ENCODE measurements around the gene TNFRSF12A. TPM values are rescaled to one million over a fixed set of nuclear protein-coding genes. Genes with fewer than 3 reads are reported as not detected.

The TNFRSF12A gene
- total RNA-seq, 1 experiment from 2014 or later: 34.3 TPM

DNA sequence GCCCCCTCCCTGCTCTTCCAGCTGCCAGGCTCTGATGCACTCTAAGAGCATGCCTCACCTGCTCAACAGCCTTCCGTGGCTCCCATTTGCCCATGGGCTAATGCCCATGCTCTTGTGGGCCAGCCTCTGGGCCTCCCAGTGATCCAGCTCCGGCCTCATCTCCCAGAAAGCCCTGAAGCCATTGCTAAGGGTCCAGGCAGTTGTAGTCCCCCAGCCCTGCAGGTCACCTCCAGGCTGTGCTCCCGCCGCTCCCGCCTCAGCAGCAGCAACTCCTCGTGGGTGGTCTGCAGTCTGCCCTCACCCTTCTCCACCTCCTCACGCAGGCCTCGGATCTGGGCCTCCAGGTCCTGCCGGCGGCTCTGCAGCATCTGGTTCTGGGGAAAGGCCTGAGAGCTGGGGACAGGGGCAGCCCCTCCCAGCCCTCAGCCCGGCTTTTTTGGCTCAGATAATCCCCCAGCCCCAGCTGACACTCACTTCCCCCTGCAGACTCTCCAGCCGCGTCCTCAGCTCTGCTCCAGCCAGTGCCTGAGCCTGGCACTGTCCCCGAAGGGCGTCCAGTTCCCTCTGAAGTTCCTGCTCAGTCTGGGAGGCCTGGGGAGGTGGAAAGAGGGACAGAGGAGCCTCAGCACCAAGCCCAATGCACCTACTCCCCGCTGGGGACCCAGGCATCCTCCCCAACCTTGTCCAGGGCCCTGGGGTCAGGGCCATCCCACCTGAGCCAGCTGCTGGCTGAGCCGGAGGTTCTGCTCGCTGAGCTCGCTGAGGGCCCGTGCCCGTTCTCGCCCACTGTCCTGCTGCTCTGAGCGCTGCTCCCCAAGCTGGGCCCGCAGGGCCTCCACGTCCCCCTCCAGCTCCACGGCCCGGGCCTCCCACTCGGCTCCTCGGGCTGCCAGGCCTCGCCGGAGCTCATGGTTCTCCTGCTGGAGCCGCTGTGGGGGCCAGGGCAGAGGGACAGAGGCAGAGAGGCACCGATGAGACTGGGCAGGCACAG lies 10.3 kb downstream of the TNFRSF12A start:
- no peak for DNase-seq (ENCODE audit: low read depth, low spot score)
- in situ Hi-C loops (cut with HindIII; ENCODE audit: low pct_unique_long_range_greater_than_20kb, low sequenced_read_pairs): no loop called here

DNA sequence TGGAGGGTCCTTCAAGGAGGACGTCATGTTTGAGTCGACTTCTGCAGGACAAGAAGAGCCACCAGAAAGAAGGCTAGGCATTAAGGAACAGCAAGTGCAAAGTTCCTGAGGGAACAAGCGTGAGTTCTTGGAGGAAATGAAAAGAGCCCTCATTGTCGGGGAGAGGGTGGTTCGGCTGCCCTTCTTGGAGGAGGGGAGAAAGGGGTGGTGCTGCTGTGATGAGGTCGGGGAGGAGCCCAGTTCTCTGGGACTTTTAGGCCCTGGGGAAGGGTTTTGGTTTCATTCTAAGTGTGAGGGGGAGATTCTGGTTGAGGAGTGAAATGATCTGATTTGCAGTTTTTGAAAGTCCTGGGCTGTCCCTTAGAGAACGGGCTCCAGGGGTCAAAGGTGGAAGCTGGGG lies 12.5 kb downstream of the TNFRSF12A start:
- no peak for DNase-seq (ENCODE audit: low read depth, low spot score)
- in situ Hi-C loops (cut with HindIII; ENCODE audit: low pct_unique_long_range_greater_than_20kb, low sequenced_read_pairs): no loop called here

- in situ Hi-C loops (cut with HindIII; ENCODE audit: low pct_unique_long_range_greater_than_20kb, low sequenced_read_pairs): no loop called here
- DNase-seq (ENCODE audit: low read depth, low spot score): no peak
Observed at GRCh38 chr16:3035289-3035971, 15.3 kb downstream of the TNFRSF12A start.

GRCh38 chr16:3035972-3036725 lies 16.0 kb downstream of the TNFRSF12A start:
- no peak for DNase-seq (ENCODE audit: low read depth, low spot score)
- in situ Hi-C loops (cut with HindIII; ENCODE audit: low pct_unique_long_range_greater_than_20kb, low sequenced_read_pairs): no loop called here

GRCh38 chr16:3036726-3037315 lies 16.7 kb downstream of the TNFRSF12A start, which contains the start of gene BICDL2:
TSS of gene BICDL2 (minus strand) at chr16:3036944. CDS start at chr16:3035496, 1,448 bp downstream.
- no peak for DNase-seq (ENCODE audit: low read depth, low spot score)
- in situ Hi-C loops (cut with HindIII; ENCODE audit: low pct_unique_long_range_greater_than_20kb, low sequenced_read_pairs): no loop called here

DNA sequence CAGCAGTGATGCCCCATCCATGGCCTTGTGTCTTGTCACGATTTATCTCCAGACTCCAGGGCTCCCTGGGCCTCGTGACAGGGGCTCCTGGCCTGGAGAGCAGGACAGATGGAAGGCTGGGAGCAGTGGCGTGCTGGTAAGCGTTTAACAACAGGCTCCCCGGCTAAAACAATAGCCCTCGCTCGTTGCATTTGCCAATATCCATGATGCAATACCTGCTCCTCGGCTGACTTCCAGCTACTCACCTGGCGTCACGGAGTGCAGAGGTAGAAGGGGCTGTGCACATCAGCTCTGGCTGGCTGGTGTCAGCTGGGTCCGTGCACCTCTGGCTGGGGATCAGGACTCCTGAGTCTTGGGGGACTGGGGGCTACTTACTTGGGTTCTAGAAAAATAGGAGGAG lies 18.1 kb downstream of the TNFRSF12A start:
- no peak for DNase-seq (ENCODE audit: low read depth, low spot score)
- in situ Hi-C loops (cut with HindIII; ENCODE audit: low pct_unique_long_range_greater_than_20kb, low sequenced_read_pairs): no loop called here

- no peak for DNase-seq (ENCODE audit: low read depth, low spot score)
- in situ Hi-C loops (cut with HindIII; ENCODE audit: low pct_unique_long_range_greater_than_20kb, low sequenced_read_pairs): no loop called here
Observed at GRCh38 chr16:3038896-3039295, 18.7 kb downstream of the TNFRSF12A start.

DNA sequence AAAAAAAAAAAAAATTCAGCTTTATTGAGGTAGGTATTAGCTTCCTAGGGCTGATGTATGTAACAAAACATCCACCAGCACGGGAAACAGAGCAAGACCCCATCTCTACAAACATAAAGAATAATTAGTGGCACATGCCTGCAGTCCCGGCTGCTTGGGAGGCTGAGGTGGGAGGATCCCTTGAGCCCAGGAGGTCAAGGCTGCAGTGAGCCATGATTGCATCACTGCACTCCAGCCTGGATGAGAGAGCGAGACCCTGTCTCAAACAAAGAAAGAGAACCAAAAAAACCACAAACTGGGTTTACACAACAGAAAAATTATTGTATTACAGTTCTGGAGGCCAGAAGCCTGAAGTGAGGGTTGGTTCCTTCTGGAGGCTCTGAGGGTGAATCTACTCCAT lies 22.2 kb downstream of the TNFRSF12A start:
- in situ Hi-C loops (cut with HindIII; ENCODE audit: low pct_unique_long_range_greater_than_20kb, low sequenced_read_pairs): no loop called here
- DNase-seq (ENCODE audit: low read depth, low spot score): no peak

DNA sequence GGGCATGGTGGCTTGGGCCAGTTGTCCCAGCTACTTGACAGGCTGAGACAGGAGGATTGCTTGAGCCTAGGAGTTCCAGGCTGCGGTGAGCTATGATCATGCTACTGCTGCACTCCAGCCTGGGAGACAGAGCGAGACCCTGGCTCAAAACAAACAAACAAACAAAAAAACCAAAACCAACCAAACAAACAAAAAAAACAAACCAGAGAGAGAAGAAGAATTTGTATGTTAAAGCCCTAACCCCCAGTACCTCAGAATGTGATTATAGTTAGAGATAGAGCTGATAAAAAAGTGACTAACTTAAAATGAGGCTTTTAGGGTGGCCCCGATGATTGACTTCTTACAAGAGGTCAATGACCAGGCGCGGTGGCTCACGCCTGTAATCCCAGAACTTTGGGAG lies 24.5 kb downstream of the TNFRSF12A start:
- DNase-seq (ENCODE audit: low read depth, low spot score): no peak
- in situ Hi-C loops (cut with HindIII; ENCODE audit: low pct_unique_long_range_greater_than_20kb, low sequenced_read_pairs): no loop called here

DNA sequence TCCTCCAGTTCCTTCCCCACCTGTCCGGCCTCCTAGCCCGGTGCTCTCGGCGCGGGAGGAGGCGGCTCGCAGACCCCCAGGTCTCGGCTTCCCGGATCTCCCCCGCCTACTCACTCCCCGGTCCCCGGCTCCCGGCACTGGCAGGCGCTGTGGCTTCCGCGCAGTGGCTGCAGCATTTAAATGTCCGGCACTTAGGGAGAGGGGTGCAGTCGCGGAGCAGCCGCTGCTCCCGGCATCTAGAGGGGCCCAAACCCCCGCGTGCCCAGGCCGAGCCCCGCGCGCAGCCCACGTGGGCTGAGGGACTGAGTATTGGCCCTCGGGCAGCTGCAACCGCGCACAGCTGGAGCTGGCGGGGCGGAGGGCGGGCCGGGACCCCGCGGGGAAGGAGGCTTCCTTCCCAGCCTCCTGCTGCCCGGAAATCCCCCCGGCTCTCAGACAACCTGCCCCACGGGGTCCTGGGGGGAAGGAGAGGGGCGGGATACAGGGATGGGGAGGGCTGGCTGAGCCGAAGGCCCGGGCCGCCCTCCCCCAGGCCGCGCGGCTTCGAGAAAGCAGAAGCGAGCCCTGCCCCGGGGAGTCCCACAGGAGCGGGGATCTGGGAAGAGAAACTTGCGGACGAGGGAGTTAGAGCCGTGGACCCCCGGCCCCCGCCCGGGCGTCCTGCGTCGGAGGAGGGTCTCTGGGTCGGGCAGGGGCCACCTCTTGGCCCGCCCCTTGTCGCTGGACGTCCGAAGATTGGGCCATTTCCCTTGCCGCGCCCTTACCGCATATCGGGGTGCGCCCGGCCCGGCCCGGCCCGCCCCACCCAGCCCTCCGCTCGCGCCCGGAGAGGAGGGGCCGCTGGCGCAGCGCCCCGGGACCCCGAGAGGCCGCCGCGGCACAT lies 25.8 kb downstream of the TNFRSF12A start, which contains the start of gene MMP25:
Gene MMP25 (plus strand): TSS at position 804 of the 883 bp plus-strand sequence. CDS start 357 bp downstream, outside the sequence.
- no peak for DNase-seq (ENCODE audit: low read depth, low spot score)
- in situ Hi-C loops (cut with HindIII; ENCODE audit: low pct_unique_long_range_greater_than_20kb, low sequenced_read_pairs): no loop called here

- in situ Hi-C loops (cut with HindIII; ENCODE audit: low pct_unique_long_range_greater_than_20kb, low sequenced_read_pairs): no loop called here
- no peak for DNase-seq (ENCODE audit: low read depth, low spot score)
Observed at GRCh38 chr16:3046641-3047386, 26.6 kb downstream of the TNFRSF12A start.

GRCh38 chr16:3047387-3047720 lies 27.2 kb downstream of the TNFRSF12A start:
- DNase-seq (ENCODE audit: low read depth, low spot score): no peak
- in situ Hi-C loops (cut with HindIII; ENCODE audit: low pct_unique_long_range_greater_than_20kb, low sequenced_read_pairs): no loop called here

GRCh38 chr16:3049921-3050481 lies 29.8 kb downstream of the TNFRSF12A start:
- in situ Hi-C loops (cut with HindIII; ENCODE audit: low pct_unique_long_range_greater_than_20kb, low sequenced_read_pairs): no loop called here
- DNase-seq (ENCODE audit: low read depth, low spot score): no peak

- in situ Hi-C loops (cut with HindIII; ENCODE audit: low pct_unique_long_range_greater_than_20kb, low sequenced_read_pairs): no loop called here
- no peak for DNase-seq (ENCODE audit: low read depth, low spot score)
Observed at GRCh38 chr16:3050487-3050886, 30.3 kb downstream of the TNFRSF12A start.

DNA sequence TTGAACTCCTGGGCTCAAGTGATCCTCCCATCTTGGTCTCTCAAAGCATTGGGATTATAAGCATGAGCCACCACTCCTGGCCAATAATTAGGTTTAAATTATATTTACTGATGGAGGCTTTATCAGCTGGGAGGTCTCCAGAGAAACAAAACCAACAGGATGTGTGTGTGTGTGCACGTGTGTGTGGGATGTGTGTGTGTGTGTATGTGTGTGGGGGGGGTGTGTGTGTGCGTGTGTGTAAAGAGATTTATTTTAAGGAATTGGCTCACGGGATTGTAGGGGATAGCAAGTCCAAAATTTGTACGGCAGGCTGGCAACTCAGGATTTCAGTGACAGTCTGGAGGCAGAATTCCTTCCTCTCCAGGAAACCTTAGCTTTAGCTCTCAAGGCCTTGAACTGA lies 30.8 kb downstream of the TNFRSF12A start:
- no peak for DNase-seq (ENCODE audit: low read depth, low spot score)
- in situ Hi-C loops (cut with HindIII; ENCODE audit: low pct_unique_long_range_greater_than_20kb, low sequenced_read_pairs): no loop called here

- DNase-seq (ENCODE audit: low read depth, low spot score): no peak
- in situ Hi-C loops (cut with HindIII; ENCODE audit: low pct_unique_long_range_greater_than_20kb, low sequenced_read_pairs): no loop called here
Observed at GRCh38 chr16:3051494-3051893, 31.3 kb downstream of the TNFRSF12A start.
